A673 (cell line): ENCODE results near the gene OMD. TPM values are rescaled to one million over a fixed set of nuclear protein-coding genes. Genes with fewer than 3 reads are reported as not detected.
"Not testable (repeated sequence)": the region's sequence is repeated elsewhere in the genome, so short reads cannot be mapped to it uniquely, and the experiment has no call there.

Experiments
- BruUV-seq: library from RNA; stranded (reverse); fragments of 400-500 nt; replicated peaks from 2 replicates; lab custom pipeline; 2021; lab: Mats Ljungman, UMichigan
- CTCF ChIA-PET: fragments of 300-600 bp; sonication (Branson Sonifier 250); formaldehyde crosslinking; loops from one replicate; lab custom pipeline; 2022; ENCODE audit warnings: antibody characterized with exemption; lab: Charles Lee
- POLR2A ChIA-PET: fragments of 300-600 bp; sonication (Branson Sonifier 250); formaldehyde crosslinking; loops from one replicate; lab custom pipeline; 2022; ENCODE audit warnings: antibody characterized with exemption; ENCODE audit not compliant: low non-redundant PET; lab: Charles Lee
- DNase-seq: peaks from one replicate; pipeline ENCODE4 v3.0.0-alpha.2; 2015; ENCODE audit warnings: low spot score
- H3K27ac ChIP-seq: fragments of 200-600 bp; sonication (generic); 2 replicates; pipeline ENCODE4 v1.5.1; 2016; ENCODE audit warnings: mixed run types, low read depth, mild to moderate bottlenecking, mixed read lengths, antibody characterized with exemption, low read length; ENCODE audit not compliant: poor library complexity, severe bottlenecking
- H3K27me3 ChIP-seq: fragments of 200-600 bp; sonication (generic); replicated peaks from 2 replicates; pipeline ENCODE4 v1.6.1; 2017; ENCODE audit warnings: mixed run types, low read depth, mild to moderate bottlenecking, mixed read lengths, antibody characterized with exemption, low read length; ENCODE audit not compliant: insufficient read depth, poor library complexity
- H3K36me3 ChIP-seq: fragments of 200-600 bp; sonication (generic); 2 replicates; pipeline ENCODE4 v1.6.1; 2016; ENCODE audit warnings: mixed run types, mild to moderate bottlenecking, mixed read lengths, antibody characterized with exemption, low read length; ENCODE audit not compliant: insufficient read depth, poor library complexity, severe bottlenecking
- H3K4me1 ChIP-seq: fragments of 200-600 bp; sonication (generic); 2 replicates; pipeline ENCODE4 v1.6.1; 2017; ENCODE audit warnings: mixed run types, mild to moderate bottlenecking, mixed read lengths, antibody characterized with exemption, low read length; ENCODE audit not compliant: insufficient read depth, poor library complexity, severe bottlenecking
- H3K4me3 ChIP-seq: fragments of 200-600 bp; sonication (generic); 2 replicates; pipeline ENCODE4 v1.5.1; 2016; ENCODE audit warnings: low read depth, mixed run types, mild to moderate bottlenecking, mixed read lengths, low read length; ENCODE audit not compliant: poor library complexity, severe bottlenecking
- H3K9me3 ChIP-seq: fragments of 200-600 bp; sonication (generic); 2 replicates; pipeline ENCODE4 v1.6.1; 2016; ENCODE audit warnings: mixed run types, low read depth, mild to moderate bottlenecking, mixed read lengths, antibody characterized with exemption, low read length; ENCODE audit not compliant: poor library complexity, severe bottlenecking
- CTCF ChIP-seq: fragments of 300-800, 200-600 bp; sonication (generic); conservative IDR thresholded peaks from 2 replicates; pipeline ENCODE4 v1.5.1; 2017; ENCODE audit warnings: low read depth, mild to moderate bottlenecking, antibody characterized with exemption, low read length, moderate library complexity, mixed read lengths
- EZH2 ChIP-seq: fragments of 200-600 bp; sonication (generic); IDR thresholded peaks from 2 replicates; pipeline ENCODE4 v1.6.1; 2017; ENCODE audit warnings: borderline replicate concordance, low read depth, mild to moderate bottlenecking, mixed read lengths, antibody characterized with exemption, low read length; ENCODE audit not compliant: poor library complexity, severe bottlenecking
- intact Hi-C: fragments of 100-400 bp; cut with micrococcal nuclease; formaldehyde crosslinking; loops from one replicate; pipeline ENCODE4 v1.10.0; 2022; ENCODE audit not compliant: unreplicated experiment
- total RNA-seq: library from RNA; stranded (reverse); gene quantifications from 2 replicates; pipeline ENCODE4 v1.2.3, GENCODE V29; 2021

OMD gene
- total RNA-seq, 1 experiment from 2014 or later, result not detected

GRCh38 chr9:92414566-92414965, 9.7 kb downstream of the OMD start:
- TF ChIP-seq EZH2, result no peak
- TF ChIP-seq CTCF, result no peak
- H3K4me3 ChIP-seq, result no peak overlapping the region
- no peak for DNase-seq
- no peaks in the 10 kb centered on the region for H3K4me1 ChIP-seq
- no peaks in the 10 kb centered on the region for H3K27me3 ChIP-seq
- no peaks in the 10 kb centered on the region for H3K9me3 ChIP-seq
- intact Hi-C loops, result no loop called here
- H3K36me3 ChIP-seq, result no peaks in the 10 kb centered on the region
- no peak overlapping the region for H3K27ac ChIP-seq
- ChIA-PET POLR2A (no interaction called here), CTCF (no interaction called here)
- BruUV-seq, result no TSS peak

GRCh38 chr9:92411157-92411556, 13.1 kb downstream of the OMD start:
- DNase-seq, CTCF ChIA-PET, H3K4me1 ChIP-seq, intact Hi-C loops, H3K36me3 ChIP-seq, POLR2A ChIA-PET, H3K27ac ChIP-seq, H3K27me3 ChIP-seq, BruUV-seq, H3K9me3 ChIP-seq, H3K4me3 ChIP-seq: not testable (repeated sequence)

GRCh38 chr9:92408747-92409478, 15.4 kb downstream of the OMD start:
- intact Hi-C loops, result no loop called here
- no peak for DNase-seq
- Histone ChIP-seq H3K27ac (no peak overlapping the region), H3K9me3 (no peaks in the 10 kb centered on the region), H3K4me3 (no peak overlapping the region), H3K27me3 (no peaks in the 10 kb centered on the region), H3K4me1 (peaks cover 22% of the 10 kb centered on the region), H3K36me3 (no peaks in the 10 kb centered on the region)
- ChIA-PET CTCF (no interaction called here), POLR2A (no interaction called here)
- no TSS peak for BruUV-seq
- TF ChIP-seq EZH2, result no peak
- TF ChIP-seq CTCF, result no peak

- no TSS peak for BruUV-seq
- CTCF ChIA-PET, result no interaction called here
- Histone ChIP-seq H3K4me1 (peaks cover 31% of the 10 kb centered on the region), H3K36me3 (no peaks in the 10 kb centered on the region), H3K9me3 (no peaks in the 10 kb centered on the region), H3K27me3 (no peaks in the 10 kb centered on the region), H3K27ac (no peak overlapping the region), H3K4me3 (no peak overlapping the region)
- TF ChIP-seq CTCF, result no peak
- no peak for TF ChIP-seq EZH2
- POLR2A ChIA-PET, result no interaction called here
- no peak for DNase-seq
- intact Hi-C loops, result no loop called here
These were observed 16.5 kb downstream of the OMD start for GRCh38 chr9:92407818-92408217.
